NCI-H82 (cell line): Measurements from ENCODE around the gene HOXB13.

Experiments used
- DNase-seq: peaks from one replicate; lab custom pipeline; 2025; lab: John Stamatoyannopoulos, UW

The HOXB13 gene

GRCh38 chr17:48728232-48729231 is at the start of gene HOXB13:
Gene HOXB13, minus strand, starts transcription at chr17:48728750. Its CDS starts 157 bp downstream, at chr17:48728593.
- DNase-seq: peak; percentile 57

- no peak for DNase-seq
Observed at GRCh38 chr17:48776602-48777001, 48.1 kb upstream of the HOXB13 start.

- no peak for DNase-seq
Observed at GRCh38 chr17:48773245-48773644, 44.7 kb upstream of the HOXB13 start.

- no peak for DNase-seq
Observed at GRCh38 chr17:48770954-48771353, 42.4 kb upstream of the HOXB13 start.

- DNase-seq: no peak
Observed at GRCh38 chr17:48769009-48769675, 40.6 kb upstream of the HOXB13 start.

- no peak for DNase-seq
Observed at GRCh38 chr17:48767263-48767774, 38.8 kb upstream of the HOXB13 start.

GRCh38 chr17:48761114-48761513 is 32.6 kb upstream of the HOXB13 start:
- DNase-seq: no peak

GRCh38 chr17:48760411-48760810 is 31.9 kb upstream of the HOXB13 start:
- no peak for DNase-seq

- DNase-seq: no peak
Observed at GRCh38 chr17:48759288-48759687, 30.7 kb upstream of the HOXB13 start.

GRCh38 chr17:48757524-48757961 is 29.0 kb upstream of the HOXB13 start:
- DNase-seq: no peak

- no peak for DNase-seq
Observed at GRCh38 chr17:48756830-48757251, 28.3 kb upstream of the HOXB13 start.

- no peak for DNase-seq
Observed at GRCh38 chr17:48755356-48755755, 26.8 kb upstream of the HOXB13 start.

GRCh38 chr17:48754500-48755261 is 26.1 kb upstream of the HOXB13 start:
- no peak for DNase-seq

- DNase-seq: no peak
Observed at GRCh38 chr17:48753794-48754499, 25.4 kb upstream of the HOXB13 start.

GRCh38 chr17:48752399-48753288 is 24.1 kb upstream of the HOXB13 start:
- DNase-seq: no peak

- no peak for DNase-seq
Observed at GRCh38 chr17:48751733-48752398, 23.3 kb upstream of the HOXB13 start.

- peak; percentile 47 for DNase-seq
Observed at GRCh38 chr17:48751172-48751571, 22.6 kb upstream of the HOXB13 start.

- peak; percentile 28 for DNase-seq
Observed at GRCh38 chr17:48749621-48750553, 21.3 kb upstream of the HOXB13 start.
